H1 (cell line): ENCODE results near the gene DIP2C. TPM values are rescaled to one million over a fixed set of nuclear protein-coding genes. Genes with fewer than 3 reads are reported as not detected.

ENCODE experiments used
- BACH1 ChIP-seq: IDR thresholded peaks from 2 replicates; pipeline ENCODE4 v1.6.1; 2012; ENCODE audit warnings: low read length, improper control_type of control experiment
- CREB1 ChIP-seq: IDR thresholded peaks from 2 replicates; pipeline ENCODE4 v1.6.1; 2012; ENCODE audit warnings: inconsistent platforms
- EP300 ChIP-seq, 2 experiments: IDR thresholded peaks; 1 replicate in 1 of 2; 2 replicates in 1 of 2; pipeline ENCODE4 v1.6.1; 2011 to 2012; ENCODE audit warnings: low read depth in 2 of 2, low read length in 2 of 2, mild to moderate bottlenecking in 2 of 2, borderline replicate concordance in 1 of 2, inconsistent platforms in 1 of 2, moderate library complexity in 1 of 2
- HDAC2 ChIP-seq, 2 experiments: fragments of 300-600 bp in 1 of 2; sonication (generic) in 1 of 2; IDR thresholded peaks; 2 replicates each; pipeline ENCODE4 v1.6.1; 2011 to 2012; ENCODE audit warnings: low read depth in 2 of 2, low read length in 2 of 2, mild to moderate bottlenecking in 2 of 2, moderate library complexity in 2 of 2, borderline replicate concordance in 1 of 2, inconsistent platforms in 1 of 2
- JUN ChIP-seq: IDR thresholded peaks from 2 replicates; pipeline ENCODE4 v1.6.1; 2011; ENCODE audit warnings: low read depth, mild to moderate bottlenecking, improper control_type of control experiment, low read length
- RFX5 ChIP-seq: IDR thresholded peaks from 2 replicates; pipeline ENCODE4 v1.6.1; 2011; ENCODE audit warnings: low read depth, low read length, improper control_type of control experiment, borderline replicate concordance
- RXRA ChIP-seq: IDR thresholded peaks from 2 replicates; pipeline ENCODE4 v1.6.1; 2011; ENCODE audit warnings: low read depth, mild to moderate bottlenecking, low read length, moderate library complexity; ENCODE audit not compliant: insufficient read depth
- SIN3A ChIP-seq, 2 experiments: IDR thresholded peaks in 1 of 2; conservative IDR thresholded peaks in 1 of 2; 2 replicates each; pipeline ENCODE4 v1.6.1; 2011 to 2012; ENCODE audit warnings: low read length in 2 of 2, improper control_type of control experiment in 1 of 2, low read depth in 1 of 2, mild to moderate bottlenecking in 1 of 2
- USF2 ChIP-seq: IDR thresholded peaks from 2 replicates; pipeline ENCODE4 v1.6.1; 2011; ENCODE audit warnings: low read length, improper control_type of control experiment
- polyA plus RNA-seq, 7 experiments: library from polyadenylated mRNA; depleted of rRNA in 3 of 7; stranded (reverse) in 5 of 7; unstranded in 2 of 7; fragments of >200 nt in 5 of 7; fragments of 200-250 nt in 2 of 7; gene quantifications; 1 replicate in 5 of 7; 2 replicates in 1 of 7; 4 replicates in 1 of 7; pipeline versions ENCODE4 v1.2.1 to v1.2.3, GENCODE V29; 2011 to 2013; ENCODE audit warnings: missing spikeins in 2 of 7, mixed read lengths in 2 of 7
- total RNA-seq: library from RNA; stranded (reverse); fragmentation: NEBNext Ultra II Directional; extraction: Animal tissue kit (Norgen Biotek cat#: 25700); gene quantifications from 2 replicates; pipeline ENCODE4 v1.2.1, GENCODE V29; 2021
- TF ChIP-seq, protein P1 (sequence below): fragments of 300-600 bp; sonication (generic); IDR thresholded peaks from 2 replicates; pipeline ENCODE4 v1.7.1; 2012; ENCODE audit warnings: low read length, moderate library complexity, mild to moderate bottlenecking, inconsistent platforms; ENCODE audit not compliant: insufficient replicate concordance

Gene DIP2C
- total and polyA plus RNA-seq, 2 of the 8 experiments (the other 6 are each of a cell fraction or from before 2014, with no cell fraction given): 3.8 to 9.3 TPM

DNA sequence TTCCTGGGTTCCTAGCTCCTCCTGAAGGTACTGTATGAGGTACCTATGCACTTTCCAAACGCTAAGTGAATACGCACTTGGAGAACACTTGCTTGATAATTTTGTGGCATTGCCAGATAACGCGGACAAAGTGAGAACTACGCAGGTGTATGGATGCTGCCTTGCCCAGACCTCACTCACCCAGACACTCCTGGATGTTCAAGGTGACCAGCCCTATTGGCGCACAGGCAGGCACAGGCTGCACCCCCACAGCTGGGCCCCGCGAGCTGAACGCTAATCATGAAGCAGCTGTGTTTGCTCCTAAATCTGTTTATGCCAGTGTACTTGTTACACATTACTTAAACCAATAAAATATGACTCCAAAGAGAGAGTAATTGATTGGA, 27.3 kb downstream of the DIP2C start (continued):
- TF ChIP-seq, protein P1, sequence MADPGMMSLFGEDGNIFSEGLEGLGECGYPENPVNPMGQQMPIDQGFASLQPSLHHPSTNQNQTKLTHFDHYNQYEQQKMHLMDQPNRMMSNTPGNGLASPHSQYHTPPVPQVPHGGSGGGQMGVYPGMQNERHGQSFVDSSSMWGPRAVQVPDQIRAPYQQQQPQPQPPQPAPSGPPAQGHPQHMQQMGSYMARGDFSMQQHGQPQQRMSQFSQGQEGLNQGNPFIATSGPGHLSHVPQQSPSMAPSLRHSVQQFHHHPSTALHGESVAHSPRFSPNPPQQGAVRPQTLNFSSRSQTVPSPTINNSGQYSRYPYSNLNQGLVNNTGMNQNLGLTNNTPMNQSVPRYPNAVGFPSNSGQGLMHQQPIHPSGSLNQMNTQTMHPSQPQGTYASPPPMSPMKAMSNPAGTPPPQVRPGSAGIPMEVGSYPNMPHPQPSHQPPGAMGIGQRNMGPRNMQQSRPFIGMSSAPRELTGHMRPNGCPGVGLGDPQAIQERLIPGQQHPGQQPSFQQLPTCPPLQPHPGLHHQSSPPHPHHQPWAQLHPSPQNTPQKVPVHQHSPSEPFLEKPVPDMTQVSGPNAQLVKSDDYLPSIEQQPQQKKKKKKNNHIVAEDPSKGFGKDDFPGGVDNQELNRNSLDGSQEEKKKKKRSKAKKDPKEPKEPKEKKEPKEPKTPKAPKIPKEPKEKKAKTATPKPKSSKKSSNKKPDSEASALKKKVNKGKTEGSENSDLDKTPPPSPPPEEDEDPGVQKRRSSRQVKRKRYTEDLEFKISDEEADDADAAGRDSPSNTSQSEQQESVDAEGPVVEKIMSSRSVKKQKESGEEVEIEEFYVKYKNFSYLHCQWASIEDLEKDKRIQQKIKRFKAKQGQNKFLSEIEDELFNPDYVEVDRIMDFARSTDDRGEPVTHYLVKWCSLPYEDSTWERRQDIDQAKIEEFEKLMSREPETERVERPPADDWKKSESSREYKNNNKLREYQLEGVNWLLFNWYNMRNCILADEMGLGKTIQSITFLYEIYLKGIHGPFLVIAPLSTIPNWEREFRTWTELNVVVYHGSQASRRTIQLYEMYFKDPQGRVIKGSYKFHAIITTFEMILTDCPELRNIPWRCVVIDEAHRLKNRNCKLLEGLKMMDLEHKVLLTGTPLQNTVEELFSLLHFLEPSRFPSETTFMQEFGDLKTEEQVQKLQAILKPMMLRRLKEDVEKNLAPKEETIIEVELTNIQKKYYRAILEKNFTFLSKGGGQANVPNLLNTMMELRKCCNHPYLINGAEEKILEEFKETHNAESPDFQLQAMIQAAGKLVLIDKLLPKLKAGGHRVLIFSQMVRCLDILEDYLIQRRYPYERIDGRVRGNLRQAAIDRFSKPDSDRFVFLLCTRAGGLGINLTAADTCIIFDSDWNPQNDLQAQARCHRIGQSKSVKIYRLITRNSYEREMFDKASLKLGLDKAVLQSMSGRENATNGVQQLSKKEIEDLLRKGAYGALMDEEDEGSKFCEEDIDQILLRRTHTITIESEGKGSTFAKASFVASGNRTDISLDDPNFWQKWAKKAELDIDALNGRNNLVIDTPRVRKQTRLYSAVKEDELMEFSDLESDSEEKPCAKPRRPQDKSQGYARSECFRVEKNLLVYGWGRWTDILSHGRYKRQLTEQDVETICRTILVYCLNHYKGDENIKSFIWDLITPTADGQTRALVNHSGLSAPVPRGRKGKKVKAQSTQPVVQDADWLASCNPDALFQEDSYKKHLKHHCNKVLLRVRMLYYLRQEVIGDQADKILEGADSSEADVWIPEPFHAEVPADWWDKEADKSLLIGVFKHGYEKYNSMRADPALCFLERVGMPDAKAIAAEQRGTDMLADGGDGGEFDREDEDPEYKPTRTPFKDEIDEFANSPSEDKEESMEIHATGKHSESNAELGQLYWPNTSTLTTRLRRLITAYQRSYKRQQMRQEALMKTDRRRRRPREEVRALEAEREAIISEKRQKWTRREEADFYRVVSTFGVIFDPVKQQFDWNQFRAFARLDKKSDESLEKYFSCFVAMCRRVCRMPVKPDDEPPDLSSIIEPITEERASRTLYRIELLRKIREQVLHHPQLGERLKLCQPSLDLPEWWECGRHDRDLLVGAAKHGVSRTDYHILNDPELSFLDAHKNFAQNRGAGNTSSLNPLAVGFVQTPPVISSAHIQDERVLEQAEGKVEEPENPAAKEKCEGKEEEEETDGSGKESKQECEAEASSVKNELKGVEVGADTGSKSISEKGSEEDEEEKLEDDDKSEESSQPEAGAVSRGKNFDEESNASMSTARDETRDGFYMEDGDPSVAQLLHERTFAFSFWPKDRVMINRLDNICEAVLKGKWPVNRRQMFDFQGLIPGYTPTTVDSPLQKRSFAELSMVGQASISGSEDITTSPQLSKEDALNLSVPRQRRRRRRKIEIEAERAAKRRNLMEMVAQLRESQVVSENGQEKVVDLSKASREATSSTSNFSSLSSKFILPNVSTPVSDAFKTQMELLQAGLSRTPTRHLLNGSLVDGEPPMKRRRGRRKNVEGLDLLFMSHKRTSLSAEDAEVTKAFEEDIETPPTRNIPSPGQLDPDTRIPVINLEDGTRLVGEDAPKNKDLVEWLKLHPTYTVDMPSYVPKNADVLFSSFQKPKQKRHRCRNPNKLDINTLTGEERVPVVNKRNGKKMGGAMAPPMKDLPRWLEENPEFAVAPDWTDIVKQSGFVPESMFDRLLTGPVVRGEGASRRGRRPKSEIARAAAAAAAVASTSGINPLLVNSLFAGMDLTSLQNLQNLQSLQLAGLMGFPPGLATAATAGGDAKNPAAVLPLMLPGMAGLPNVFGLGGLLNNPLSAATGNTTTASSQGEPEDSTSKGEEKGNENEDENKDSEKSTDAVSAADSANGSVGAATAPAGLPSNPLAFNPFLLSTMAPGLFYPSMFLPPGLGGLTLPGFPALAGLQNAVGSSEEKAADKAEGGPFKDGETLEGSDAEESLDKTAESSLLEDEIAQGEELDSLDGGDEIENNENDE: no peak
- TF ChIP-seq BACH1 (no peak), CREB1 (no peak), EP300 (IDR thresholded peaks at IDR 0.05; ENCODE audit: borderline replicate concordance in 1 of 2, low read depth in 2 of 2, low read length in 2 of 2) (no peak), HDAC2 (IDR thresholded peaks at IDR 0.05; ENCODE audit: borderline replicate concordance in 1 of 2, low read depth in 2 of 2, low read length in 2 of 2) (no peak), SIN3A (conservative IDR thresholded peaks at IDR 0.05 in 1 of 2, IDR thresholded peaks at IDR 0.05 in 1 of 2; ENCODE audit: low read depth in 1 of 2, low read length in 2 of 2) (no peak), RFX5 (no peak), RXRA (no peak), USF2 (no peak), JUN (no peak)
